ENCODE results near the gene SLMAP.

Gene SLMAP

GRCh38 chr3:57752307-57752706 is 3.8 kb upstream of the SLMAP start:
- no peak for DNase-seq

DNA sequence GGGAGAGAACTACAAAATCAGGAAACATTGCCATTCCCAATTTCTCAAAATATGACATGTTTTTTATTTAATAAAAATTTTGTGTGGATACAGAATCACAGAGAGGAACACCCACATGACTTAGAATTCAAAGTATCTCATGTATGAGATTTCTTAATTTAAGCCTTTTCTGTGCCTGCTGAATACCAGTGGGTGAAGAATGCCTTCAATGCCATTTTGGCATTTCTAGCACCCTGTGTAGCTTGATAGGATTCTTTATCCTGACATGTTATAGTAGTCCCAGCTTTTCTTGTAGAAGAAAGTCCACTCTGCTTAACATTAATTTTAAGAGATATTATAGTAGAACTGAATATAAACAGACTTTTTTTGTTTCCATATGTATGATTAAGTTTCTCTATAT is 3.1 kb upstream of the SLMAP start:
- DNase-seq = no peak

- no peak for DNase-seq
Observed at GRCh38 chr3:57755368-57755675, 787 bp upstream of the SLMAP start.

GRCh38 chr3:57756528-57757401 is 656 bp downstream of the SLMAP start:
- no peak for DNase-seq

- no peak for DNase-seq
Observed at GRCh38 chr3:57757642-57758297, 1.7 kb downstream of the SLMAP start.

DNA sequence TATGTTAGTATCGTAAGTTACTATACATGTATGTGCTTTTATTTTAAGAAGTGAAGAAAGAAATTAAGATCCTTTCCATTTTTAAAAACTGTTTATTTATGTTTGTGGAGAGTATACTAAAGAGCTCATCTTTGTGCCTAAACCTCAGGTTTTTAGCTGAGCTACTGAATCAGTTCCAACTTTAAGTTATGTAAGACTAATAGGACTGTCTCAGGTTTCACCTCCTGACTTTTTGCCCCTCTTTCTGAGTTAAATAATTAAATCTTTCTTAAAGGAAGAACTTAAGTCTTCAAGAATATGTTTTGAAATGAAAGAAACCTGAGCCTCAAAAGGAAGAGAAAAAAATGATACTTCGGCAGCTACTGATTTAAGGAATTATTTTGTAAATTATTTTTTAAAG is 2.6 kb downstream of the SLMAP start:
- DNase-seq = no peak

DNA sequence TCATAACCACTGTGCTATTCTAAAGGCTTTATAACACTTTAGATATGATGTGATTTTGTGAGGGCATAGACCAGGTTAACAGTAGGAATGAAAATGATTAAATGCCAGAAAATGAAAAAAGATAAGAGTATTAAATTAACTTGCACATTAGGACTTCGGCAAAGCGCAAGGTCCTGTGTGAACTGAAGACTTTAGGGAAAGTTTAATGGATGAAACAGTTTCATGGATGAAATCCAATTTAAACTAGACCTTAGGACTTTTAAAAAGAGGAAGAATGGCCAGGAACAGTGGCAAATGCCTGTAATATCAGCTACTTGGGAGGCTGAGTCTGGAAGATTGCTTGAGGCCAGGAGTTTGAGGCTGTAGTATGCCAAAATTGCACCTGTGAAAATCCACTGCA is 8.7 kb downstream of the SLMAP start:
- no peak for DNase-seq

GRCh38 chr3:57768595-57768994 is 12.5 kb downstream of the SLMAP start:
- no peak for DNase-seq

- no peak for DNase-seq
Observed at GRCh38 chr3:57770009-57770827, 14.1 kb downstream of the SLMAP start.

DNA sequence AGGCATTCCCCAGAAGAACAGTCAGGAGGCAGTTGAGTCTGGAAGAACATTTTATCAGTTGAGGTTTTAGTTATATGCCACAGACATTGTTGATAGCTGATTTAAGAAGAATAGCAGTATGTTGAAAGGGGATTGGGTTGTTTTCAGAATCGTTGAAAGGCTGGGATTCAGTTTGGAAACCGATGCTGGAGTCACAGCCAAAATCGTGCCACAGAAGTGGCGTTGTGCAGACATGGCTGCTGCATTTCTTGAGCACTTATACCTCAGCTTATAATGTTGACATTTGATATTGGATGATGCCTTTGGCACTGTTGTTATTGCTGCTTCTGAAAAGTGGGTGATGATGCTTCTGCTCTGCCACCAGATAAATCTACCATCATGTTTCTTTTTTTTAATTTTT is 16.1 kb downstream of the SLMAP start:
- DNase-seq = no peak

DNA sequence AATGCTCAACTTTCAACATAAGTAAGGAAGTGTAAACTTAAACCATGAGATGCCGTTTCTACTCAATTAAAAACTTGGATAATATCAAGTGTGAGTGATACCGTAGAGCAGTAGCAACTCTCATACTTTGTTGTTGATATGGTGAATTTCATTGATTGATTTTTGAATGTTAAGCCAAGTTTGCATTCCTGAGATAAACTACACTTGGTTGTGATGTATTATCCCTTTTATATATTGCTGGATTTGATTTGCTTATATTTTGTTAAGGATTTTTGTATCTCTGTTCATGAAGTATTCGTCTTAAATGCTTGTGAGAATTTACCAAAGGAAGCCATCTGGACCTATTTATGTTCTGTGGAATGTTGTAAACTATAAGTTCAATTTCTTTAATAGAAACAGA is 21.7 kb downstream of the SLMAP start:
- no peak for DNase-seq

- no peak for DNase-seq
Observed at GRCh38 chr3:57778494-57778893, 22.4 kb downstream of the SLMAP start.

DNA sequence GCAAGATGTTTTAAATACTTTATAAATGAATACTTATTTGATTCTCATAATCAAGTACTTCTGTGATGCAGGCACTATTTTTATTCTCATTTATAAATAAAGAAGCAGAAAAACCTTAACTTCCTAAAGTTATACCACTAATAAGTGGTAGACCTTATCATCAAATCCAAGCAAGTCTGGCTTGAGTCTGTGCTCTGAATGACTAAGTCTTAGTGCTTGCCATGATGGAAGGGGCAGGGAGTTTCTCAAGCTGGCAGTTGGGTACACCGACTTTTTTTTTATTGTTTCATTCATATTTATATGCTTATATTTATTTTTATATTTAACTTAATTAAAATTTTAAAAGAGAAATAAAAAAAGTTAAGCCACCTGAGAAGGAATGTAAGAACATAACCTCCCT is 23.6 kb downstream of the SLMAP start:
- no peak for DNase-seq

DNA sequence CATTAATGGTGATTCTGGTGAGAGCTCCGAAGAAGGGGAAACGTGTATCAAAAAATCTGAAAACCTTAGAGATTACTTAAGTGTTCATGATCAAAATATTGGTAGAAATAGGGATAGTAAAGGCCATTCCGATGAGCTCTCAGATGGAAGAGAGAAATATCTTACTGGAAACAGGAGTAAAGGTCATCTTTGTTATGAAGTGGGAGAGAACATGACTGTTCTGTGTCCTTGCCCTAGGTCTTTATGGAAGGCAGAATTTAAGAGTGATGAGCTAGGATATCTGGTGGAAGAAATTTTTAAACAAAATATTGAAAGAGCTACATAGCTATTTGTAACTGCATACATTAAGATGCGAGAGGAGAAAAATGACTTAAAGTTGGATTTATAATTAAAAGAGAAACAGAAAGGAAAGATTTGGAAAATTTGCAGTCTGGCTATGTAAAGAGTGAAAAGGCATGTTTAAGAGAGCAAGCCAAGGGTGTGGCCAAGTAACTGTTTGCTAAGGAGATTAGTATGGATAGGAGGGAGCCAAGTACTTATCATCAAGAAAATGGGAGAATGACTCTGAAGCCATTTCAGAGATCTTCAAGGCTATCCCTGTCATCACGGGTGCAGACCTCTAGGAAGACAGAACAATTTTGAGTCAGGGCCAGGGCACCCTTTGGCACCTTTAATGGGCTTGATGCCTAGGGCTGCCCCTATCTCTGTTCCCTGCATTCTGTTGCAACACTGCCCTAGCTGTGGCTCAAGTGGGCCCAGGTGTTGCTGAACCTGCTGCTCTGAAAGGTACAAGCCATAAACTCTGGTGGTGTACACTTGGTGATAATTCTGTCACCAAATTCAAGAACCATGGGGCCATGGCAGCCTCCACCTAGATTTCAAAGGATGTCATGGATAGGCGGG is 27.3 kb downstream of the SLMAP start:
- no peak for DNase-seq

DNA sequence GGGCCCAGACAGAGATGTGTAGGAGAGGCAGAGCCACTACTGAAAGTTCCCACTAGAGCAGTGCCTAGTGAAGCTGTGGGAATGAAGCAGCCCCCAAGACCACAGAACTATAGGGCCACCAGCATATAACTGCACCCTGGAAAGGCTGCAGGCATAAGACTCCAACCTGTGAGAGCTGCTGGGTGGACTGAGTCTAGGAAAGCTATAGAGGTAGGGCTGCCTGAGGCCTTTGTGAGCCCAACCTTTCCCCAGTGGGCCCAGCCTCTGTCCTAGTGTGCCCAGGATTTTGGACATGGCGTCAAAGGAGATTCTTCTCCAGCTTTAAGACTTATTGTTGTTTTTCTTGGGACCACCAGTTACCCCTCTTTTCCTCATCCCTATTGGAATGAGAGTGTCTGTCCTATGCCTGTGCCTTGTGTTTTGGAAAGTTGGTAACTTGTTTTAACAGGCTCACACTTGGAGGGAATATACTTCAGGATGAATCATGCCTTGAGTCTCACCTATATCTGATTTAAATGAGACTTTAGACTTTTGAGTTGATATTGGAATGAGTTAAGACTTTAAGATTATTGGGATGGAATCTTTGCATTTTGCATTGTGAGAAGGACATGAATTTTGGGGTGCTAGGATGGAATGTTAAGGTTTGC is 28.1 kb downstream of the SLMAP start:
- no peak for DNase-seq

DNA sequence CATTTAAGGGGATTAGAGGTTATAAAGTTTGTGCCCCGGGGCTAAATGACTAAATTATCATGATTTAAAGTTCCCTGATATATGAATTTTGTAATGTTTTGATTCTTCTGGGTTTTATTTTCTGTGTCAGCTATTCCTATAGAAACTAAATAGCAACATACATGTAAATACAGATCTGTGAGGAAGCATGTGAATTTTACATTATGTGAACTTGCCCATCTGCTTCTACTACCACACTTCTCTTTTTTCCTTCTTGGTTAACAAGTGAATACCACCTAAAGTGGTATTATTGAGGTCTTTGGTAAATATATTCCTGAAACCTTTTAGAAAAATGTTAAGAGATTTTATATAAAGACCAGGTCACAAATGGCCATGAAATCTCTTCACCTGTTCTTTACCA is 29.3 kb downstream of the SLMAP start:
- no peak for DNase-seq

- no peak for DNase-seq
Observed at GRCh38 chr3:57787867-57788623, 31.9 kb downstream of the SLMAP start.

- DNase-seq = no peak
Observed at GRCh38 chr3:57788624-57789018, 32.5 kb downstream of the SLMAP start.

GRCh38 chr3:57791245-57791644 is 35.1 kb downstream of the SLMAP start:
- DNase-seq = no peak

- DNase-seq = no peak
Observed at GRCh38 chr3:57792198-57792597, 36.1 kb downstream of the SLMAP start.

- DNase-seq = no peak
Observed at GRCh38 chr3:57793737-57794187, 37.7 kb downstream of the SLMAP start.
